Measurements from ENCODE around the gene ZBED2.
"Not testable (repeated sequence)": the region's sequence is repeated elsewhere in the genome, so short reads cannot be mapped to it uniquely, and the experiment has no call there.

The ZBED2 gene

GRCh38 chr3:111577113-111577512 is 18.0 kb downstream of the ZBED2 start:
- no peak for DNase-seq (ENCODE audit: low read depth in 2 of 2)

GRCh38 chr3:111571907-111572460 is 23.2 kb downstream of the ZBED2 start:
- peak in 1 of 2 donors; percentile 25 for DNase-seq (ENCODE audit: low read depth in 2 of 2)

GRCh38 chr3:111571282-111571681 is 23.9 kb downstream of the ZBED2 start:
- DNase-seq (ENCODE audit: low read depth in 2 of 2) = no peak

GRCh38 chr3:111570404-111571030 is 24.6 kb downstream of the ZBED2 start:
- DNase-seq (ENCODE audit: low read depth in 2 of 2) = no peak

- DNase-seq (ENCODE audit: low read depth in 2 of 2) = no peak
Measured at GRCh38 chr3:111568911-111569310, 26.2 kb downstream of the ZBED2 start.

GRCh38 chr3:111568355-111568754 is 26.8 kb downstream of the ZBED2 start:
- no peak for DNase-seq (ENCODE audit: low read depth in 2 of 2)

GRCh38 chr3:111566844-111567243 is 28.3 kb downstream of the ZBED2 start:
- no peak for DNase-seq (ENCODE audit: low read depth in 2 of 2)

GRCh38 chr3:111561902-111562301 is 33.2 kb downstream of the ZBED2 start:
- DNase-seq (ENCODE audit: low read depth in 2 of 2) = not testable (repeated sequence)

- DNase-seq (ENCODE audit: low read depth in 2 of 2) = no peak
Measured at GRCh38 chr3:111548756-111549155, 46.4 kb downstream of the ZBED2 start.

- DNase-seq (ENCODE audit: low read depth in 2 of 2) = no peak
Measured at GRCh38 chr3:111548092-111548491, 47.1 kb downstream of the ZBED2 start.

GRCh38 chr3:111547631-111548030 is 47.5 kb downstream of the ZBED2 start:
- no peak for DNase-seq (ENCODE audit: low read depth in 2 of 2)

- DNase-seq (ENCODE audit: low read depth in 2 of 2) = no peak
Measured at GRCh38 chr3:111545349-111545748, 49.8 kb downstream of the ZBED2 start.

Data from stimulated activated CD8-positive, alpha-beta memory T cell treated with anti-CD3 and anti-CD28 coated beads, Interleukin-7, amount 100 ng/mL, for 4 hours (primary cell).